HEK293 (cell line): Measurements from ENCODE around the gene SPPL2C.

Source experiments
- CTCF ChIA-PET: fragments of 350-600 bp; formaldehyde crosslinking; extraction: SDS; loops from one replicate; lab custom pipeline; 2021; ENCODE audit warnings: antibody characterized with exemption; lab: Yijun Ruan, JAX
- POLR2A ChIA-PET: fragments of 300-600 bp; formaldehyde crosslinking; extraction: SDS; loops from one replicate; lab custom pipeline; 2020; ENCODE audit warnings: antibody characterized with exemption, inconsistent platforms; lab: Yijun Ruan, JAX
- H3K27ac ChIP-seq: fragments of 200-500 bp; sonication (Bioruptor generic); 2 replicates; pipeline ENCODE4 v1.5.1; 2014; ENCODE audit warnings: low read depth, low read length, control low read depth, inconsistent platforms; ENCODE audit errors: extremely low read depth
- H3K36me3 ChIP-seq, 2 experiments: fragments of 200-500 bp in 1 of 2; sonication (Bioruptor generic) in 1 of 2; 1 replicate in 1 of 2; 2 replicates in 1 of 2; pipeline ENCODE4 v1.5.1; 2014 to 2017; ENCODE audit warnings: inconsistent platforms in 2 of 2, low read length in 2 of 2; ENCODE audit not compliant: control insufficient read depth in 2 of 2, insufficient read depth in 1 of 2
- H3K4me1 ChIP-seq: fragments of 200-500 bp; sonication (Bioruptor generic); 2 replicates; pipeline ENCODE4 v1.5.1; 2014; ENCODE audit warnings: mild to moderate bottlenecking, low read length, inconsistent platforms; ENCODE audit not compliant: control insufficient read depth, insufficient read depth
- H3K4me3 ChIP-seq: 2 replicates; pipeline ENCODE4 v1.5.1; 2011; ENCODE audit warnings: low read depth, mild to moderate bottlenecking, control low read depth, low read length, moderate library complexity
- H3K9me3 ChIP-seq: fragments of 200-500 bp; sonication (Bioruptor generic); 2 replicates; pipeline ENCODE4 v1.5.1; 2014; ENCODE audit warnings: low read depth, low read length, inconsistent platforms; ENCODE audit not compliant: control insufficient read depth, insufficient read depth
- EGR2 ChIP-seq: fragments of 450-650 bp; formaldehyde crosslinking; IDR thresholded peaks from 2 replicates; pipeline ENCODE4 v1.5.1; 2016; ENCODE audit warnings: low read depth, missing biosample characterization, missing genetic modification characterization
- GLI2 ChIP-seq: fragments of 450-650 bp; formaldehyde crosslinking; IDR thresholded peaks from 2 replicates; pipeline ENCODE4; 2017; ENCODE audit warnings: missing biosample characterization, missing genetic modification characterization, low read depth, borderline replicate concordance
- KLF1 ChIP-seq: fragments of 450-650 bp; formaldehyde crosslinking; IDR thresholded peaks from 2 replicates; pipeline ENCODE4 v1.5.1; 2016; ENCODE audit warnings: missing biosample characterization, missing genetic modification characterization
- KLF7 ChIP-seq: fragments of 450-650 bp; formaldehyde crosslinking; IDR thresholded peaks from 2 replicates; pipeline ENCODE4 v1.5.1; 2016; ENCODE audit warnings: missing biosample characterization, missing genetic modification characterization, borderline replicate concordance
- ZBTB48 ChIP-seq: fragments of 450-650 bp; formaldehyde crosslinking; IDR thresholded peaks from 2 replicates; pipeline ENCODE4 v1.5.1; 2016; ENCODE audit warnings: missing biosample characterization, missing genetic modification characterization
- ZFHX2 ChIP-seq: fragments of 450-650 bp; formaldehyde crosslinking; conservative IDR thresholded peaks from 2 replicates; pipeline ENCODE4 v1.5.1; 2016; ENCODE audit warnings: missing biosample characterization, missing genetic modification characterization
- ZFP37 ChIP-seq: fragments of 450-650 bp; formaldehyde crosslinking; IDR thresholded peaks from 2 replicates; pipeline ENCODE4 v1.5.1; 2016; ENCODE audit warnings: missing biosample characterization, missing genetic modification characterization
- ZNF121 ChIP-seq: fragments of 450-650 bp; formaldehyde crosslinking; IDR thresholded peaks from 2 replicates; pipeline ENCODE4 v1.5.1; 2016; ENCODE audit warnings: missing biosample characterization, missing genetic modification characterization
- ZNF221 ChIP-seq: fragments of 450-650 bp; formaldehyde crosslinking; IDR thresholded peaks from 2 replicates; pipeline ENCODE4 v1.5.1; 2017; ENCODE audit warnings: missing biosample characterization, missing genetic modification characterization, borderline replicate concordance
- ZNF23 ChIP-seq: fragments of 450-650 bp; formaldehyde crosslinking; IDR thresholded peaks from 2 replicates; pipeline ENCODE4 v1.5.1; 2016; ENCODE audit warnings: missing biosample characterization, missing genetic modification characterization, borderline replicate concordance
- ZNF341 ChIP-seq: fragments of 450-650 bp; formaldehyde crosslinking; IDR thresholded peaks from 2 replicates; pipeline ENCODE4; 2016; ENCODE audit warnings: low read depth, missing biosample characterization, missing genetic modification characterization
- ZNF423 ChIP-seq: fragments of 450-650 bp; formaldehyde crosslinking; IDR thresholded peaks from 2 replicates; pipeline ENCODE4 v1.5.1; 2016; ENCODE audit warnings: missing biosample characterization, missing genetic modification characterization
- ZNF48 ChIP-seq: fragments of 450-650 bp; formaldehyde crosslinking; IDR thresholded peaks from 2 replicates; pipeline ENCODE4 v1.5.1; 2016; ENCODE audit warnings: missing biosample characterization, missing genetic modification characterization
- ZNF580 ChIP-seq: fragments of 450-650 bp; formaldehyde crosslinking; IDR thresholded peaks from 2 replicates; pipeline ENCODE4 v1.5.1; 2016; ENCODE audit warnings: missing biosample characterization, missing genetic modification characterization
- ZNF610 ChIP-seq: fragments of 450-650 bp; formaldehyde crosslinking; IDR thresholded peaks from 2 replicates; pipeline ENCODE4 v1.5.1; 2016; ENCODE audit warnings: missing biosample characterization, missing genetic modification characterization, borderline replicate concordance
- ZNF629 ChIP-seq: fragments of 450-650 bp; formaldehyde crosslinking; IDR thresholded peaks from 2 replicates; pipeline ENCODE4 v1.5.1; 2017; ENCODE audit warnings: missing biosample characterization, missing genetic modification characterization
- ZNF785 ChIP-seq: fragments of 450-650 bp; formaldehyde crosslinking; IDR thresholded peaks from 2 replicates; pipeline ENCODE4 v1.5.1; 2016; ENCODE audit warnings: missing biosample characterization, missing genetic modification characterization
- TF ChIP-seq, protein P1 (sequence below): fragments of 450-650 bp; formaldehyde crosslinking; IDR thresholded peaks from 2 replicates; pipeline ENCODE4 v1.5.1; 2016; ENCODE audit warnings: missing biosample characterization, missing genetic modification characterization
- TF ChIP-seq, protein P2 (sequence below): fragments of 450-650 bp; formaldehyde crosslinking; IDR thresholded peaks from 2 replicates; pipeline ENCODE4 v1.5.1; 2016; ENCODE audit warnings: missing biosample characterization, missing genetic modification characterization
- TF ChIP-seq, protein P3 (sequence below): fragments of 450-650 bp; formaldehyde crosslinking; IDR thresholded peaks from 2 replicates; pipeline ENCODE4 v1.5.1; 2016; ENCODE audit warnings: missing biosample characterization, missing genetic modification characterization
- TF ChIP-seq, protein P4 (sequence below): fragments of 450-650 bp; formaldehyde crosslinking; IDR thresholded peaks from 2 replicates; pipeline ENCODE4; 2016; ENCODE audit warnings: missing biosample characterization, missing genetic modification characterization

The SPPL2C gene

DNA sequence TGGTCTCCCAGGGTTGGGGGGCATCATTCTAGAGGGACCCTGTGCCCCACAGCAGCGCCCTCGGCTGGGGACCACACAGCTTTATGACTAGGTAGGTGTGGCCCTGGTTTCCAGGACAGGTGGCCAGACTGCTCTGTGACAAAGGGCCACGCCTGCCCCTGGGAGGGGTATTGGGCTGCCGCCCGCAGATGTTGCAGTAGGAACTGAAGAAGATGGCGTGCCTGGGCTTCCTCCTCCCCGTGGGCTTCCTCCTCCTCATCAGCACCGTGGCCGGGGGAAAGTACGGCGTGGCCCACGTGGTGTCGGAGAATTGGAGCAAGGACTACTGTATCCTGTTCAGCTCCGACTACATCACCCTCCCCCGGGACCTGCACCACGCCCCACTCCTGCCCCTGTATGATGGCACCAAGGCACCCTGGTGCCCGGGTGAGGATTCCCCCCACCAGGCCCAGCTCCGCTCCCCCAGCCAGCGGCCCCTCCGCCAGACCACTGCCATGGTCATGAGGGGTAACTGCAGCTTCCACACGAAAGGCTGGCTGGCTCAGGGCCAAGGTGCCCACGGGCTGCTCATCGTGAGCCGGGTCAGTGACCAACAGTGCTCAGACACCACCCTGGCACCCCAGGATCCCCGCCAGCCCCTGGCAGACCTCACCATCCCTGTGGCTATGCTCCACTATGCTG, at the start of gene SPPL2C:
TSS of gene SPPL2C (plus strand) at position 187 of the 681 bp plus-strand sequence. CDS start at position 213, 26 bp downstream.
- no peak within 1 kb of the TSS for H3K4me3 ChIP-seq
- no peaks in the 10 kb centered on the region for H3K4me1 ChIP-seq
- ChIA-PET POLR2A (no interaction called here), CTCF (interaction anchor here (0.8 kb wide), 1 partner anchor 205 kb away, joined by 3 read pairs; no protein-coding TSS in a partner anchor)
- H3K27ac ChIP-seq: no peak within 1 kb of the TSS
- H3K36me3 ChIP-seq: no peaks in the 10 kb centered on the region
- TF ChIP-seq ZFHX2 (tag by site-specific recombination) (peak; percentile 20; the same call in 1 of the 2 replicates), EGR2 (tag by site-specific recombination) (peak; percentile 39; the same call in 1 of the 2 replicates), KLF1 (tag by site-specific recombination) (peak; percentile 68), ZNF341 (tag by site-specific recombination) (no peak)
- TF ChIP-seq, protein P1, sequence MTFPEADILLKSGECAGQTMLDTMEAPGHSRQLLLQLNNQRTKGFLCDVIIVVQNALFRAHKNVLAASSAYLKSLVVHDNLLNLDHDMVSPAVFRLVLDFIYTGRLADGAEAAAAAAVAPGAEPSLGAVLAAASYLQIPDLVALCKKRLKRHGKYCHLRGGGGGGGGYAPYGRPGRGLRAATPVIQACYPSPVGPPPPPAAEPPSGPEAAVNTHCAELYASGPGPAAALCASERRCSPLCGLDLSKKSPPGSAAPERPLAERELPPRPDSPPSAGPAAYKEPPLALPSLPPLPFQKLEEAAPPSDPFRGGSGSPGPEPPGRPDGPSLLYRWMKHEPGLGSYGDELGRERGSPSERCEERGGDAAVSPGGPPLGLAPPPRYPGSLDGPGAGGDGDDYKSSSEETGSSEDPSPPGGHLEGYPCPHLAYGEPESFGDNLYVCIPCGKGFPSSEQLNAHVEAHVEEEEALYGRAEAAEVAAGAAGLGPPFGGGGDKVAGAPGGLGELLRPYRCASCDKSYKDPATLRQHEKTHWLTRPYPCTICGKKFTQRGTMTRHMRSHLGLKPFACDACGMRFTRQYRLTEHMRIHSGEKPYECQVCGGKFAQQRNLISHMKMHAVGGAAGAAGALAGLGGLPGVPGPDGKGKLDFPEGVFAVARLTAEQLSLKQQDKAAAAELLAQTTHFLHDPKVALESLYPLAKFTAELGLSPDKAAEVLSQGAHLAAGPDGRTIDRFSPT: 0 out of 2 replicates have a peak, but pooled peaks have one; percentile 14
- no peaks in the 10 kb centered on the region for H3K9me3 ChIP-seq

- CTCF ChIA-PET: interaction anchor here (1.1 to 2.9 kb wide), 4 partner anchors 18 to 153 kb away, joined by 3 to 16 read pairs (median 4); no protein-coding TSS in a partner anchor
- POLR2A ChIA-PET: interaction anchor here (0.5 kb wide), 1 partner anchor 42 kb away, joined by 3 read pairs; no protein-coding TSS in a partner anchor
- Histone ChIP-seq H3K27ac (no peak overlapping the region), H3K4me1 (no peaks in the 10 kb centered on the region), H3K36me3 (no peaks in the 10 kb centered on the region), H3K4me3 (no peak overlapping the region), H3K9me3 (no peaks in the 10 kb centered on the region)
- TF ChIP-seq, protein P2, sequence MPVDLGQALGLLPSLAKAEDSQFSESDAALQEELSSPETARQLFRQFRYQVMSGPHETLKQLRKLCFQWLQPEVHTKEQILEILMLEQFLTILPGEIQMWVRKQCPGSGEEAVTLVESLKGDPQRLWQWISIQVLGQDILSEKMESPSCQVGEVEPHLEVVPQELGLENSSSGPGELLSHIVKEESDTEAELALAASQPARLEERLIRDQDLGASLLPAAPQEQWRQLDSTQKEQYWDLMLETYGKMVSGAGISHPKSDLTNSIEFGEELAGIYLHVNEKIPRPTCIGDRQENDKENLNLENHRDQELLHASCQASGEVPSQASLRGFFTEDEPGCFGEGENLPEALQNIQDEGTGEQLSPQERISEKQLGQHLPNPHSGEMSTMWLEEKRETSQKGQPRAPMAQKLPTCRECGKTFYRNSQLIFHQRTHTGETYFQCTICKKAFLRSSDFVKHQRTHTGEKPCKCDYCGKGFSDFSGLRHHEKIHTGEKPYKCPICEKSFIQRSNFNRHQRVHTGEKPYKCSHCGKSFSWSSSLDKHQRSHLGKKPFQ (tag by site-specific recombination): 0 out of 2 replicates have a peak, but pooled peaks have one; percentile 16
- no peak for TF ChIP-seq ZNF423
- no peak for TF ChIP-seq ZNF23 (tag by site-specific recombination)
These were observed 43.9 kb upstream of the SPPL2C start for GRCh38 chr17:45800816-45801215.

DNA sequence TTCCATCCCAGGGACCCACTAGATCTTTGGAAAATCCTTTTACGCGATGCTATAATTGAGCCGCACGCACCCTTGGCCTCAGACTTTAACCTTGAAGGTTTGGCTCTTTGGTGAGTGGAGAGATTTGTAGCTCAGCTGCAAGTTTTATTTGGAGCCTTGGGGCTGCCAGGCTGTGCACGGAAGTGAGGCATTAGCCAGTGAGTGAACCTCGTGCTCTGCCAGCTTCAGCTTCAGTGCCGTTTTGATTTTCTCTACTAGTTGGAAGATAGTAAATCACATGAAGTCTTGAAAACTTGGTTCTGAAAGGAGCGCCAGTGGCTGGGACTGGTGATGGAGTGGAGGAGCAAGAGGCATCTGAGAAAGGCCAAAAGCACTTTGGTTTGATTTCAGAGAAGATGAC, 43.3 kb upstream of the SPPL2C start:
- ChIA-PET POLR2A (no interaction called here), CTCF (interaction anchor here (1.1 to 2.9 kb wide), 5 partner anchors 19 to 160 kb away, joined by 3 to 16 read pairs (median 4); no protein-coding TSS in a partner anchor)
- H3K27ac ChIP-seq: no peak overlapping the region
- H3K4me3 ChIP-seq: no peak overlapping the region
- H3K36me3 ChIP-seq: no peaks in the 10 kb centered on the region
- H3K4me1 ChIP-seq: no peaks in the 10 kb centered on the region
- H3K9me3 ChIP-seq: no peaks in the 10 kb centered on the region
- TF ChIP-seq KLF7 (tag by site-specific recombination): no peak
- no peak for TF ChIP-seq ZNF121 (tag by site-specific recombination)
- no peak for TF ChIP-seq ZNF610 (tag by site-specific recombination)
- TF ChIP-seq ZNF785: no peak
- no peak for TF ChIP-seq ZNF580 (tag by site-specific recombination)
- no peak for TF ChIP-seq ZBTB48
- TF ChIP-seq ZFP37 (tag by site-specific recombination): no peak
- no peak for TF ChIP-seq ZNF221 (tag by site-specific recombination)
- TF ChIP-seq, protein P3, sequence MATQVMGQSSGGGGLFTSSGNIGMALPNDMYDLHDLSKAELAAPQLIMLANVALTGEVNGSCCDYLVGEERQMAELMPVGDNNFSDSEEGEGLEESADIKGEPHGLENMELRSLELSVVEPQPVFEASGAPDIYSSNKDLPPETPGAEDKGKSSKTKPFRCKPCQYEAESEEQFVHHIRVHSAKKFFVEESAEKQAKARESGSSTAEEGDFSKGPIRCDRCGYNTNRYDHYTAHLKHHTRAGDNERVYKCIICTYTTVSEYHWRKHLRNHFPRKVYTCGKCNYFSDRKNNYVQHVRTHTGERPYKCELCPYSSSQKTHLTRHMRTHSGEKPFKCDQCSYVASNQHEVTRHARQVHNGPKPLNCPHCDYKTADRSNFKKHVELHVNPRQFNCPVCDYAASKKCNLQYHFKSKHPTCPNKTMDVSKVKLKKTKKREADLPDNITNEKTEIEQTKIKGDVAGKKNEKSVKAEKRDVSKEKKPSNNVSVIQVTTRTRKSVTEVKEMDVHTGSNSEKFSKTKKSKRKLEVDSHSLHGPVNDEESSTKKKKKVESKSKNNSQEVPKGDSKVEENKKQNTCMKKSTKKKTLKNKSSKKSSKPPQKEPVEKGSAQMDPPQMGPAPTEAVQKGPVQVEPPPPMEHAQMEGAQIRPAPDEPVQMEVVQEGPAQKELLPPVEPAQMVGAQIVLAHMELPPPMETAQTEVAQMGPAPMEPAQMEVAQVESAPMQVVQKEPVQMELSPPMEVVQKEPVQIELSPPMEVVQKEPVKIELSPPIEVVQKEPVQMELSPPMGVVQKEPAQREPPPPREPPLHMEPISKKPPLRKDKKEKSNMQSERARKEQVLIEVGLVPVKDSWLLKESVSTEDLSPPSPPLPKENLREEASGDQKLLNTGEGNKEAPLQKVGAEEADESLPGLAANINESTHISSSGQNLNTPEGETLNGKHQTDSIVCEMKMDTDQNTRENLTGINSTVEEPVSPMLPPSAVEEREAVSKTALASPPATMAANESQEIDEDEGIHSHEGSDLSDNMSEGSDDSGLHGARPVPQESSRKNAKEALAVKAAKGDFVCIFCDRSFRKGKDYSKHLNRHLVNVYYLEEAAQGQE (tag by site-specific recombination): no peak
- TF ChIP-seq ZNF48 (tag by site-specific recombination): no peak
- no peak for TF ChIP-seq GLI2 (tag by site-specific recombination)
- TF ChIP-seq, protein P4, sequence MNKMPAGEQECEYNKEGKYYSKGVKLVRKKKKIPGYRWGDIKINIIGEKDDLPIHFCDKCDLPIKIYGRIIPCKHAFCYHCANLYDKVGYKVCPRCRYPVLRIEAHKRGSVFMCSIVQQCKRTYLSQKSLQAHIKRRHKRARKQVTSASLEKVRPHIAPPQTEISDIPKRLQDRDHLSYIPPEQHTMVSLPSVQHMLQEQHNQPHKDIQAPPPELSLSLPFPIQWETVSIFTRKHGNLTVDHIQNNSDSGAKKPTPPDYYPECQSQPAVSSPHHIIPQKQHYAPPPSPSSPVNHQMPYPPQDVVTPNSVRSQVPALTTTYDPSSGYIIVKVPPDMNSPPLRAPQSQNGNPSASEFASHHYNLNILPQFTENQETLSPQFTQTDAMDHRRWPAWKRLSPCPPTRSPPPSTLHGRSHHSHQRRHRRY (tag by site-specific recombination): no peak
- no peak for TF ChIP-seq ZNF629 (tag by site-specific recombination)
